Tibial nerve (tissue), 4 donors: ENCODE results near the gene CWF19L2.

Experiments used
- EP300 ChIP-seq, 2 donors: sonication (generic); formaldehyde crosslinking; IDR thresholded peaks; one replicate each; pipeline ENCODE4 v1.6.1; 2017; ENCODE audit warnings: antibody characterized with exemption in 2 of 2, mild to moderate bottlenecking in 1 of 2
- POLR2A ChIP-seq, 2 donors: fragments of 450-650 bp; IDR thresholded peaks; one replicate each; pipeline ENCODE4 v1.6.1; 2017; ENCODE audit warnings: antibody characterized with exemption in 2 of 2, mild to moderate bottlenecking in 2 of 2, moderate library complexity in 2 of 2
- TF ChIP-seq, protein P1 (sequence below), 5 experiments: fragments of 200-600 bp in 3 of 5; fragments of 450-650 bp in 2 of 5; sonication (generic) in 3 of 5; IDR thresholded peaks; one replicate each; pipeline ENCODE4 v1.5.1; 2016 to 2019; ENCODE audit warnings: antibody characterized with exemption in 5 of 5, mild to moderate bottlenecking in 3 of 5, moderate library complexity in 2 of 5

DNA sequence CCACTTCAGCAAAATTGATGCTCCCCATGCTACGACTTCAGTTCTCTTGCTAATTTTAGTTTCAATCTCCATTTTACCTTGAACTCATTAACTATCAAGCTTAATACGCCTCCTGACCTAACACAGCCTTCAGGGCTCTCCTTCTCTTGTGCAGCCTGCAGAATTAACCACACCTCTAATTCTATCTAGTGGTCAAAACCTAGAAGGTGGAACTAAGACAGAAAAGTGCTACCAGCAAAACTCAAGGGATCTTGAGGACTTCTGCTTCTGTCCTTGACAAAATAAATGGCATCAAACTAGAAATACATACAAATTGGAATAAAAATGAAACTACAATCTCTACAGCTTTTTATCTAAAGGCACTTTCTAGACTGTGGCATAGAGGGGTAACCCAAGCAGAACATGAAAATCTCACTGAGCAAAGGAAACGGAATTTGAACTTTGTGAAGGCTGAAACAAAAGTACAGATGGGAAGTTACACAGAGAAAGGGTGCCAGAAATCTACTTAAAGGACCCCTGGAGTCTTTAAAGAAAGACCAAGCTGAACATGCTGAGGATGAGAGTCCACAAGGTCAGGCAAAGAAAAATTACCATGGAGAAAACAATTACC is 10.7 kb downstream of the CWF19L2 start:
- TF ChIP-seq POLR2A (IDR thresholded peaks at IDR 0.05) (no peak), EP300 (IDR thresholded peaks at IDR 0.05) (no peak)
- TF ChIP-seq, protein P1, sequence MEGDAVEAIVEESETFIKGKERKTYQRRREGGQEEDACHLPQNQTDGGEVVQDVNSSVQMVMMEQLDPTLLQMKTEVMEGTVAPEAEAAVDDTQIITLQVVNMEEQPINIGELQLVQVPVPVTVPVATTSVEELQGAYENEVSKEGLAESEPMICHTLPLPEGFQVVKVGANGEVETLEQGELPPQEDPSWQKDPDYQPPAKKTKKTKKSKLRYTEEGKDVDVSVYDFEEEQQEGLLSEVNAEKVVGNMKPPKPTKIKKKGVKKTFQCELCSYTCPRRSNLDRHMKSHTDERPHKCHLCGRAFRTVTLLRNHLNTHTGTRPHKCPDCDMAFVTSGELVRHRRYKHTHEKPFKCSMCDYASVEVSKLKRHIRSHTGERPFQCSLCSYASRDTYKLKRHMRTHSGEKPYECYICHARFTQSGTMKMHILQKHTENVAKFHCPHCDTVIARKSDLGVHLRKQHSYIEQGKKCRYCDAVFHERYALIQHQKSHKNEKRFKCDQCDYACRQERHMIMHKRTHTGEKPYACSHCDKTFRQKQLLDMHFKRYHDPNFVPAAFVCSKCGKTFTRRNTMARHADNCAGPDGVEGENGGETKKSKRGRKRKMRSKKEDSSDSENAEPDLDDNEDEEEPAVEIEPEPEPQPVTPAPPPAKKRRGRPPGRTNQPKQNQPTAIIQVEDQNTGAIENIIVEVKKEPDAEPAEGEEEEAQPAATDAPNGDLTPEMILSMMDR (IDR thresholded peaks at IDR 0.05): no peak
